ENCODE measurements around the gene NR2F2. TPM values are rescaled to one million over a fixed set of nuclear protein-coding genes. Genes with fewer than 3 reads are reported as not detected.

The NR2F2 gene
- total RNA-seq, 5 donors from 2014 or later (not counting 1 experiment from before 2014, with no cell fraction given), result 0.32 to 0.53 (median 0.38) TPM; not detected in 2

GRCh38 chr15:96381463-96381862, 51.0 kb downstream of the NR2F2 start:
- H3K4me3 ChIP-seq (ENCODE audit: control insufficient read depth in 1 of 2, extremely low read depth in 1 of 2, low read length in 1 of 2), result no peak overlapping the region
- POLR2A ChIA-PET, result no interaction called here
- no peak for ATAC-seq (replicated peaks in 1 of 4)
- Mint-ChIP-seq H3K9me3 (peaks cover 0 to 12% (median 6%) of the 10 kb centered on the region in 3 donors), H3K27me3 (peaks cover 9 to 11% of the 10 kb centered on the region in 2 donors), H3K4me1 (no peaks in the 10 kb centered on the region), H3K27ac (no peak overlapping the region), H3K4me3 (no peak overlapping the region), H3K36me3 (no peaks in the 10 kb centered on the region)
- CTCF ChIA-PET, result no interaction called here
- DNase-seq, result no peak
- no peaks in the 10 kb centered on the region for H3K9me3 ChIP-seq
- WGBS (ENCODE audit: insufficient coverage), result 69% methylated on average over 3 of the region's 4 CpGs
- H3K27me3 ChIP-seq (replicated peaks in 1 of 2; ENCODE audit: control insufficient read depth in 2 of 2, extremely low read depth in 1 of 2, insufficient read depth in 2 of 2, low read length in 1 of 2), result peaks cover 0 to 7% of the 10 kb centered on the region in 2 experiments
- no peaks in the 10 kb centered on the region for H3K4me1 ChIP-seq (ENCODE audit: control insufficient read depth in 1 of 2, extremely low read depth in 1 of 2, insufficient read depth in 2 of 2, low read length in 2 of 2)
- no peak overlapping the region for H3K27ac ChIP-seq (ENCODE audit: low read length)
- no peaks in the 10 kb centered on the region for H3K36me3 ChIP-seq (ENCODE audit: control insufficient read depth in 2 of 2, extremely low read depth in 1 of 2, insufficient read depth in 1 of 2, low read length in 1 of 2)

DNA sequence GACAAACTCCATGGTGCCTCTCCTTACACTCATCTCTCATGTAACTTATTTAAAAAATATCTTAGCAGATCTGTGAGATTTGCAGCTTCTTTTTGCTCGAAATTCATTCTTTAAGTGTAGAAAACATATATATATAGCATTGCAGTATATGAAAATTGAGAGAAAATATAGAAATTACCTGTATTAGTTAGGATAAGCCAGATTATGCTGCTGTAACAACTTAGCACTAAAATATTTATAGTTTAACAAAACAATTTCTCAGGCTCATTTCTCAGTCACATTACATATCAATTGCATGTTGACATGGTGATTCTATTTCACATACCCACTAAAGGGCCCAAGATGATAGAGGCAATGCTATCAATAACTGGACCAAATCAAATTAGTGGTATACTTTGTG, 54.7 kb downstream of the NR2F2 start:
- WGBS (ENCODE audit: insufficient coverage), result no CpG with 5 or more reads among the region's 1 CpG
- Histone ChIP-seq H3K27ac (ENCODE audit: low read length) (no peak overlapping the region), H3K4me3 (ENCODE audit: control insufficient read depth in 1 of 2, extremely low read depth in 1 of 2, low read length in 1 of 2) (no peak overlapping the region), H3K27me3 (replicated peaks in 1 of 2; ENCODE audit: control insufficient read depth in 2 of 2, extremely low read depth in 1 of 2, insufficient read depth in 2 of 2, low read length in 1 of 2) (peaks cover 0 to 5% of the 10 kb centered on the region in 2 experiments), H3K4me1 (ENCODE audit: control insufficient read depth in 1 of 2, extremely low read depth in 1 of 2, insufficient read depth in 2 of 2, low read length in 2 of 2) (no peaks in the 10 kb centered on the region), H3K36me3 (ENCODE audit: control insufficient read depth in 2 of 2, extremely low read depth in 1 of 2, insufficient read depth in 1 of 2, low read length in 1 of 2) (no peaks in the 10 kb centered on the region), H3K9me3 (no peaks in the 10 kb centered on the region)
- ATAC-seq (replicated peaks in 1 of 4), result no peak
- POLR2A ChIA-PET, result no interaction called here
- no peak for DNase-seq
- Mint-ChIP-seq H3K9me3 (peaks cover 0 to 12% (median 6%) of the 10 kb centered on the region in 3 donors), H3K27me3 (peaks cover 8 to 9% of the 10 kb centered on the region in 2 donors), H3K27ac (no peak overlapping the region), H3K36me3 (no peaks in the 10 kb centered on the region), H3K4me1 (no peaks in the 10 kb centered on the region), H3K4me3 (no peak overlapping the region)
- CTCF ChIA-PET, result interaction anchor here in 1 of 2 donors (0.7 kb wide), 1 partner anchor 763 kb away, joined by 3 read pairs; no protein-coding TSS in a partner anchor

DNA sequence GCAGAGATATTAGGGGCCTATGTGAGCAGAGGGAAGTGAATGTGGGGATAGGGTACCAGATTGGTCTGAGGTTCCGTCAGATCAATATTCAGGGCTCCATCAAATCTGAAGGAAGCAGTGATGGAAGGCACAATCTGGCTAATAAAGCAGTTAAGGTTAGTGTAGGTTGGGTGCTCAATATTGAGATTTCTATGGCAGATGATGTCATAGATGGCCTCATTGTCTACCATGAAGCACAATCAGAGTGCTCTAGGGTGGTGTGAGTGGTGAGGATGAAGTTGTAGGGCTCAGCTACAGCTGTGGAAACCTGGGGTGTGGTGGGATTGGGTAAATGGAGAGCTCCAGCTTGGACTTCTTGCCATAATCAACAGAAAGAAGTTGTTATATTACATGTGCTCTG, 58.2 kb downstream of the NR2F2 start:
- H3K4me1 Mint-ChIP-seq, result peaks cover 0 to 1% (median 0%) of the 10 kb centered on the region in 3 donors
- CTCF ChIA-PET, result no interaction called here

More for the DNA sequence above, 58.2 kb downstream of the NR2F2 start:
- Mint-ChIP-seq H3K36me3 (no peaks in the 10 kb centered on the region), H3K4me3 (no peak overlapping the region), H3K27ac (no peak overlapping the region), H3K9me3 (peaks cover 3 to 17% (median 9%) of the 10 kb centered on the region in 3 donors), H3K27me3 (peaks cover 9 to 12% of the 10 kb centered on the region in 2 donors)
- Histone ChIP-seq H3K4me3 (ENCODE audit: control insufficient read depth in 1 of 2, extremely low read depth in 1 of 2, low read length in 1 of 2) (no peak overlapping the region), H3K27ac (ENCODE audit: low read length) (no peak overlapping the region), H3K27me3 (replicated peaks in 1 of 2; ENCODE audit: control insufficient read depth in 2 of 2, extremely low read depth in 1 of 2, insufficient read depth in 2 of 2, low read length in 1 of 2) (peaks cover 0 to 2% of the 10 kb centered on the region in 2 experiments), H3K9me3 (no peaks in the 10 kb centered on the region), H3K4me1 (ENCODE audit: control insufficient read depth in 1 of 2, extremely low read depth in 1 of 2, insufficient read depth in 2 of 2, low read length in 2 of 2) (no peaks in the 10 kb centered on the region), H3K36me3 (ENCODE audit: control insufficient read depth in 2 of 2, extremely low read depth in 1 of 2, insufficient read depth in 1 of 2, low read length in 1 of 2) (no peaks in the 10 kb centered on the region)
- DNase-seq, result no peak
- 88% methylated on average over 1 of the region's 1 CpG for WGBS (ENCODE audit: insufficient coverage)
- ATAC-seq (replicated peaks in 1 of 4), result no peak
- POLR2A ChIA-PET, result interaction anchor here in 1 of 2 donors (0.5 kb wide), 1 partner anchor 639 kb away, joined by 3 read pairs; no protein-coding TSS in a partner anchor

Measured in T-cell (primary cell).